GM10266 (cell line): ENCODE results near the gene IGFBP6.

Experiments used
- DNase-seq: peaks from one replicate; pipeline ENCODE4 v3.0.0; 2012; ENCODE audit errors: extremely low spot score
- CTCF ChIP-seq: IDR thresholded peaks from 2 replicates; pipeline ENCODE4 v1.5.1; 2012; ENCODE audit warnings: mild to moderate bottlenecking, low read depth; ENCODE audit not compliant: control insufficient read depth, insufficient read depth; ENCODE audit errors: missing control alignments

Gene IGFBP6

GRCh38 chr12:53068811-53069585 lies 28.5 kb upstream of the IGFBP6 start:
- DNase-seq: no peak
- TF ChIP-seq CTCF: no peak

- DNase-seq: no peak
- TF ChIP-seq CTCF: no peak
These were observed 27.7 kb upstream of the IGFBP6 start for GRCh38 chr12:53069621-53070410.

- DNase-seq: no peak
- no peak for TF ChIP-seq CTCF
These were observed 26.5 kb upstream of the IGFBP6 start for GRCh38 chr12:53070877-53071492.

- DNase-seq: no peak
- no peak for TF ChIP-seq CTCF
These were observed 25.6 kb upstream of the IGFBP6 start for GRCh38 chr12:53071591-53072551.

GRCh38 chr12:53073881-53074280 lies 23.6 kb upstream of the IGFBP6 start:
- DNase-seq: no peak
- no peak for TF ChIP-seq CTCF

GRCh38 chr12:53074283-53074998 lies 23.0 kb upstream of the IGFBP6 start:
- DNase-seq: no peak
- TF ChIP-seq CTCF: no peak
